Stimulated activated memory B cell treated with anti-CD40 and anti-IgM and Interleukin-4, amounts not matched to agents 10 μg/mL and 1 μg/mL and 100 μg/mL, for 72 hours (primary cell): Measurements from ENCODE around the gene E2F6.
A peak's percentile ranks its signal among the peaks of the same experiment; 100 is the strongest.

ENCODE experiments used
- ATAC-seq: fragments of 150-1000 bp; cut with Tn5 transposase; 2 replicates; pipeline ENCODE4 v1.10.0; 2021
- H3K27ac Mint-ChIP-seq: one replicate; pipeline ENCODE4 v1.8.0; 2022; ENCODE audit warnings: mild to moderate bottlenecking, mixed read lengths
- H3K27me3 Mint-ChIP-seq: one replicate; pipeline ENCODE4 v1.8.0; 2022; ENCODE audit warnings: mixed read lengths
- H3K36me3 Mint-ChIP-seq: one replicate; pipeline ENCODE4 v1.8.0; 2022; ENCODE audit warnings: mixed read lengths
- H3K4me1 Mint-ChIP-seq: one replicate; pipeline ENCODE4 v1.8.0; 2022; ENCODE audit warnings: mixed read lengths
- H3K4me3 Mint-ChIP-seq: one replicate; pipeline ENCODE4 v1.8.0; 2022; ENCODE audit warnings: mild to moderate bottlenecking, moderate library complexity, mixed read lengths
- H3K9me3 Mint-ChIP-seq: one replicate; pipeline ENCODE4 v1.8.0; 2022; ENCODE audit warnings: mixed read lengths

The E2F6 gene

DNA sequence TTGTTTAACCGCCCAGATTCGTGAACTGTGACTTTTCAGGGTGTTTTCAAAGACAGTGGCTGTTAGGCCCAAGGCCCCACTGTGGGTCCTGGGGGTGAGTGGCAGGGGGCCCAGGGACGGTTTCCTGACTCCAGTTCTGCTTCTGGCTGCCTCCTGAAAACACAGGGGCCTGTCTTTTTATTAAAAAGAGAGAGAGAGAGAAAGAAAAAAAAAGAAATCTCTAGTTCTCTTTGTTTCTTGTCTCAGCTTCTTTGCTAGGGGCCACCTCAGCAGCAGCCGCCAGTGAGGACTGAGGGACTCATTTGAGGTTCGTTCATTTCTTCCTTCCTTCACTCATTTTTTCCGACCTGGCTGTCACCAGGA lies 15.4 kb upstream of the E2F6 start:
- no peak overlapping the region for H3K27ac Mint-ChIP-seq
- peaks cover 74% of the 10 kb centered on the region for H3K27me3 Mint-ChIP-seq
- peaks cover 10% of the 10 kb centered on the region for H3K4me1 Mint-ChIP-seq
- no peaks in the 10 kb centered on the region for H3K36me3 Mint-ChIP-seq
- ATAC-seq, result no peak
- H3K4me3 Mint-ChIP-seq, result no peak overlapping the region
- H3K9me3 Mint-ChIP-seq, result no peaks in the 10 kb centered on the region

GRCh38 chr2:11480859-11481258 lies 14.9 kb upstream of the E2F6 start:
- H3K4me3 Mint-ChIP-seq, result no peak overlapping the region
- H3K36me3 Mint-ChIP-seq, result no peaks in the 10 kb centered on the region
- no peak overlapping the region for H3K27ac Mint-ChIP-seq
- no peaks in the 10 kb centered on the region for H3K9me3 Mint-ChIP-seq
- ATAC-seq, result no peak
- H3K4me1 Mint-ChIP-seq, result peaks cover 10% of the 10 kb centered on the region
- peaks cover 68% of the 10 kb centered on the region for H3K27me3 Mint-ChIP-seq

DNA sequence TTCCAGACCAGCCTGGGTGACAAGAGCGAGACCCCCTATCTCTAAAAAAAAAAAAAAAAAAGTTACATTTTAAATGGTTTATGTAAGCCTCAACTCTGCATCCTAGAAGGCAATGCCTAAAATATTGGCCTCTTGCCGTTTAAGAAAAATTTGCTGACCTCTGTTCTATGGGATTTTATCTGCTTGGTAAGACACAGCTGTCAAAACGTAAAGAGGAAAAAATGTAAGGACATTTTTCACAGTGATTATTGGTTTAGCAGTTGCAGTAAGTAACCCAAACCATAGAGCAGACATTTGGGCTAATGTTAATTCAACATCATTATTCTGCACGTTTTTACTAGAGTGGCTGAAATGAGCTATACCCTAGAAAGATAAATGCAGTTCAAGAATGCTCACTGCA lies 14.4 kb upstream of the E2F6 start:
- Mint-ChIP-seq H3K27me3 (peaks cover 64% of the 10 kb centered on the region), H3K27ac (no peak overlapping the region), H3K9me3 (no peaks in the 10 kb centered on the region), H3K4me3 (no peak overlapping the region), H3K36me3 (no peaks in the 10 kb centered on the region), H3K4me1 (peaks cover 10% of the 10 kb centered on the region)
- no peak for ATAC-seq

DNA sequence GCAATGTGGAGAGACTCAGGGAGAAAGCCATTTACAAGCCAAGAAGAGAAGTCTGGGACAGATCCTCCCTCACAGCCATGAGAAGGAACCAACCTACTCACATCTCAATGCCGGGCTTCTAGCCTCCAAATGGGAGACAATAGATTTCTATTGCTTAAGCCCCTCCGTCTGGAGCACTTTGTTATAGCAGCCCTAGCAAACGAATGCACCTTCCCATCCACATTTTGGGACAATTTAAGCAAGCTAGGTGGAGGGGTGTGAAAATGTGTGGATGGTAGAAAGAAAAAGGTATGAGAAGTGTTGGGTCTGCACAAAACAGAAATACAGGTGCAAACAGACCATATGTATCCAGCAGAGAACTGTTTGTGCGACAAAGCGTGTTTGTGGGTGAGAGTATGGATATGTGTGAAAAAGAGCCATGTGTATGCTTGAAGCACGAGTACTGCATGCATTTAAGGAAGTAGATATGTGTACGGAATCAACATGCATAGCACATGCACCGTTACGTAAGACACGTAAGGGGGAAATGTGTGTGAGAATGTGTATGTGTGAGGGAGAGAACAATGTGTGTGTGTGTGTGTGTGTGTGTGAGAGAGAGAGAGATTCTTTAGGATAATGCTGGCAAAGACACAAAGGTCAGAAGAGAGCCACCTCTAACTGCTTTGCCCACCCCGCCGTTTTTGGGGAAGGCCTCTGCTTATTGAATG lies 13.1 kb upstream of the E2F6 start:
- Mint-ChIP-seq H3K9me3 (no peaks in the 10 kb centered on the region), H3K36me3 (no peaks in the 10 kb centered on the region), H3K27me3 (peaks cover 50% of the 10 kb centered on the region), H3K4me3 (no peak overlapping the region), H3K27ac (no peak overlapping the region), H3K4me1 (peaks cover 10% of the 10 kb centered on the region)
- no peak for ATAC-seq

DNA sequence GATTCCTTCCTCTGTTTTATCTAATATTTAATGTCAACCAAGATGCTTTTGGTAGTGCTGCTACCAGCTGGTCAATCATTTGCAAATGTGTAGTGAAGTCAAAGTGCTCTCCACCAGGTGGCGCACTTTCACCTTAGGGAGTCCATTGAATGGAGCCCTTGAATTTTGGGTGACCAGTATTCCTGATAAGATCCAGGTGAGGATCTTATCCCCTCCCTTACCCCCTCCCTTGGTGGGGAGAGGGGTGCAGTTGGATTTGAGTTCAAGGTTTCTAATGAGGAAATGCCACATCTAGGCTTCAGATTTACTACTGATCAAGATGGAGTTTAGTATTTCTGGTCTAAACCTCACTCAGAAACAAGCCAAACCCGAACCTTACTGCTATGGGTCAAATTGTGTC lies 12.0 kb upstream of the E2F6 start:
- H3K27me3 Mint-ChIP-seq, result peaks cover 40% of the 10 kb centered on the region
- H3K36me3 Mint-ChIP-seq, result no peaks in the 10 kb centered on the region
- no peak for ATAC-seq
- no peak overlapping the region for H3K4me3 Mint-ChIP-seq
- H3K27ac Mint-ChIP-seq, result no peak overlapping the region
- H3K9me3 Mint-ChIP-seq, result no peaks in the 10 kb centered on the region
- peaks cover 2% of the 10 kb centered on the region for H3K4me1 Mint-ChIP-seq

DNA sequence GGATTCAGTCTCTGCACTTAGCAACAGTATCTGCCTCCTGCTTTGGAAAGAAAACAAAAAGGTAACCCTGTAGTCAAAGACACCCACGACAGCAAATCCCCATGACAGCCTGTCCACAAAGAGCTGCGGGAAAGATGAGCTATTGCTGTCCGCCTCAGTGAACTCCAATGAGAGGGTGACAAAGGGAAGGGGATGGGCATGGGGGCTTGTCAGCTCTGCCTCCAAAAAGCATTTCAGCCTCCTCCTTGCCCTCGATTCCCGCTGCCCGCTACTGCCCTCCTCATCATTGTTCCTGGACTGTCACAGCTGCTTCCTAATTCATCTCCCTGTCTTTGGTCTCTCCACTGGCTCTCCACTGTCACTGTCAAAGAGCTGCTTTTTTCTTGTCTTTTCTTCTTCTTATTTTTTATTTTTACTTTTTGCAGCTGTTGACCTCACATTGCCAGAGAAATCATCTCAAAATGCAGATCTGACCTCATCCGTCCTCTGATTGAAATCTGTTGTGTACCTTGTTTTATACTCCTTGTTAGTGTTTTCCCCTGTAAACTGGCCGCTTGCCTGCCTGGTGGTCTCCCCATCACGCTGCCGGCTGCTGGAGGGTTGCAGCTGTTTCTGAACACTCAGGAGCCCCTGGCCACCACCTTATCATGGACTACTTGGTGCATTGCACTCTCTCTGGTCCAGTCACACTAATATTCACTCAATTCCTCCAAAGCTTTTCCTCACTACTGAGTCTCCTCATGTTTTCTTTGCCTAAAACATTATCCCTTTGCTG lies 7.9 kb upstream of the E2F6 start:
- Mint-ChIP-seq H3K9me3 (no peaks in the 10 kb centered on the region), H3K4me1 (no peaks in the 10 kb centered on the region), H3K36me3 (peaks cover 10% of the 10 kb centered on the region), H3K27me3 (peaks cover 6% of the 10 kb centered on the region), H3K4me3 (no peak overlapping the region), H3K27ac (no peak overlapping the region)
- no peak for ATAC-seq

- no peaks in the 10 kb centered on the region for H3K9me3 Mint-ChIP-seq
- no peaks in the 10 kb centered on the region for H3K27me3 Mint-ChIP-seq
- peaks cover 10% of the 10 kb centered on the region for H3K36me3 Mint-ChIP-seq
- no peak overlapping the region for H3K4me3 Mint-ChIP-seq
- H3K4me1 Mint-ChIP-seq, result peaks cover 31% of the 10 kb centered on the region
- ATAC-seq, result no peak
- no peak overlapping the region for H3K27ac Mint-ChIP-seq
Measured at GRCh38 chr2:11467749-11468148, 1.8 kb upstream of the E2F6 start.

DNA sequence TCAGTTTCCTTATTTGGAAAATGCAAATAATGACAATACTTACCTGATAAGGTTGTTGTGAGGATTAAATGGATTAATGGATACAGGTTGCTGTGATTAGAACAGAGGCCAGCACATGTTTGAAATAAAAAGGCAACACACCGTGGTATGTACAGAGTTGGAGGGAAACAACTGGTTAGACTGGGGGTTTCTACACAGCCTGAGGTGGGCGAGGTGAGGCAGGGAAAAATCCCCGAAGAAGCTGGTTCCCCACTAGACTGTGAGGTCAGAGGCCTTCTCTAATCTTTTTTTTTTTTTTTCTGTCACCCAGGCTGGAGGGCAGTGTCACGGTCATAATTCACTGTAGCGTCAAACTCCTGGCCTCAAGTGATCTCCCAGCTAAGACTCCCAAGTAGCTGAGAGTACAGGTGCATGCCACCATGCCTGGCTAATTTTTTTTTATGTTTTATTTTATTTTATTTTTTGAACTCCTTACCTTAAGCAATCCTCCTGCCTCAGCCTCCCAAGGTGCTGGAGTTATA lies 1.2 kb upstream of the E2F6 start:
- H3K4me3 Mint-ChIP-seq, result peak overlapping the region; percentile 98
- H3K9me3 Mint-ChIP-seq, result no peaks in the 10 kb centered on the region
- ATAC-seq, result no peak
- H3K27me3 Mint-ChIP-seq, result no peaks in the 10 kb centered on the region
- peak overlapping the region; percentile 91 for H3K27ac Mint-ChIP-seq
- peaks cover 35% of the 10 kb centered on the region for H3K4me1 Mint-ChIP-seq
- peaks cover 10% of the 10 kb centered on the region for H3K36me3 Mint-ChIP-seq

DNA sequence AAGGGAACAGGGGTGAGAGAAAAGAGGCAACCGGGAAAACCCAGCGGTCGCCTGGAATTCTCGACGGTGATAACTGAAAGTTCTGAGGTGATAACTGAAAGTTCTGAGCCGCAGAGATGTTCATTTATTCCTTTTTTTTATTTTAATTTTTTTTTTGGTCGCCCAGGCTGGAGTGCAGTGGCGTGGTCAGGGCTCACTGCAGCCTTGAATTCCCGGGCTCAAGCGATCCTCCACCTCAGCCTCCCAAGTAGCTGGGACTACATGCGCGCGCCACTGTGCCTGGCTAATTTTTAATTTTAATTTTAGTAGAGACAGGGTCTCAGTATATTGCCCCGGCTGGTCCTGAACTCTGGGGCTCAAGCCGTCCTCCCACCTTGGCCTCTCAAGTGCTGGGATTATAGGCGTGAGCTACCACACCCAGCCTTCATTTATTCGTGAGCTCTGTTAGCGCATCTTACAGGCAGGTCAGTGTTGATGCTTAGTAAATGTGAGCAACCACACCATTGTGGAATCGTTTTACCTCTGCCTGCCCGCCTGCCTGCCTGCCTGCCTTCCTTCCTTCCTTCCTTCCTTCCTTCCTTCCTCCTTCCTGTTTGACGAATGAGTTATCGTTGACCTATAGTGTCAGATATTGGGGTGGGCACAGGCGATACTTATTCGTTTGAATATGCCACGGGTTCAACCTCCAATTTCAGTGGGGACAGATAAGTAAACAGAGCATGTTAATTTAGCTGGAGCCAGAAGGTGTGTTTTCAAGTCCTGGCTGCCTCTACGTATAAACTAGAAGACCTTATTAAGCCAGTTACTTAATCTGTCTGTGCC lies 557 bp upstream of the E2F6 start:
- H3K27me3 Mint-ChIP-seq, result no peaks in the 10 kb centered on the region
- H3K9me3 Mint-ChIP-seq, result no peaks in the 10 kb centered on the region
- peak overlapping the region; percentile 98 for H3K4me3 Mint-ChIP-seq
- peaks cover 35% of the 10 kb centered on the region for H3K4me1 Mint-ChIP-seq
- ATAC-seq, result peak; percentile 39
- H3K36me3 Mint-ChIP-seq, result peaks cover 3% of the 10 kb centered on the region
- H3K27ac Mint-ChIP-seq, result peak overlapping the region; percentile 91

DNA sequence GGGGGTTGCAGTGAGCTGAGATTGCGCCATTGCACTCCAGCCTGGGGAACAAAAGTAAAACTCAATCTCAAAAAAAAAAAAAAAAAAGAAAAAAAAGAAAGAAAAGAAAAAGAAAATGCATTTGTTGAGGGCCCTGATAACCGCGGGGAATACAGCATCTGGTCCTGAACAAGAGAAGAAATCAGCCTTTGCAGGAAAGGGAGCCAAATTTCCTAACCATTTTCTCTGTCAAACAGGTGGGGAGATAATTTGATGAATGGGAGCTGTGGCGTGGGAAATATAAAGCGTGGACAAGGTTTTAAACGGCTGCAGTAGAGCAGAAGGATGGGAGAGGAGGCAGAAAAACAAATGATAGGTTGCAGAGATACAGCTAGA lies 864 bp downstream of the E2F6 start:
- Mint-ChIP-seq H3K27ac (peak overlapping the region; percentile 91), H3K4me3 (peak overlapping the region; percentile 98), H3K36me3 (no peaks in the 10 kb centered on the region), H3K9me3 (no peaks in the 10 kb centered on the region), H3K27me3 (no peaks in the 10 kb centered on the region), H3K4me1 (peaks cover 40% of the 10 kb centered on the region)
- ATAC-seq, result no peak

- Mint-ChIP-seq H3K36me3 (peaks cover 12% of the 10 kb centered on the region), H3K4me1 (peaks cover 34% of the 10 kb centered on the region), H3K27me3 (no peaks in the 10 kb centered on the region), H3K4me3 (no peak overlapping the region), H3K27ac (no peak overlapping the region), H3K9me3 (no peaks in the 10 kb centered on the region)
- no peak for ATAC-seq
Measured at GRCh38 chr2:11459816-11460215, 6.1 kb downstream of the E2F6 start.

GRCh38 chr2:11458753-11459152 lies 7.2 kb downstream of the E2F6 start:
- H3K4me1 Mint-ChIP-seq, result peaks cover 24% of the 10 kb centered on the region
- peaks cover 21% of the 10 kb centered on the region for H3K36me3 Mint-ChIP-seq
- H3K27me3 Mint-ChIP-seq, result no peaks in the 10 kb centered on the region
- no peak for ATAC-seq
- H3K27ac Mint-ChIP-seq, result no peak overlapping the region
- H3K9me3 Mint-ChIP-seq, result no peaks in the 10 kb centered on the region
- no peak overlapping the region for H3K4me3 Mint-ChIP-seq

DNA sequence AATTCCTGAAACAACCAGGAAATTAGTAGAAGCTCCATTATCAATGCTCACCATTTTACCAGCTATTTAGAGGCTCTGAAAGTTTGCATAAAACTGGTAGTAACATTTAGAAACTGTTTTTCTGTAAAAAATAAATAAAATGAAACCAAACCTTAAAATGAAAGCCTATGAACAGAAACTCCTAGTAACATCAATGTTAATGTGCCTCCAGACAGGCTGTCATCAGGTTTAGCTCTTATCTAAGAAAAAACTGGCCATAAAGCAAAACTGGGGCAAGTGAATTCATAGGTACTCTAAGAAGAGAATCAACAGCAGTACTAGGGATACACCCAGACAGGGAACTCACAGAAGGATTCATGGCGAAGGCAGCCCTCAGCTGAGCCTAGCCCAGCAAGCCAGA lies 8.0 kb downstream of the E2F6 start:
- Mint-ChIP-seq H3K27ac (no peak overlapping the region), H3K4me1 (peaks cover 19% of the 10 kb centered on the region)
- ATAC-seq, result no peak

GRCh38 chr2:11456251-11456650 lies 9.7 kb downstream of the E2F6 start:
- Mint-ChIP-seq H3K4me3 (no peak overlapping the region), H3K27me3 (no peaks in the 10 kb centered on the region), H3K9me3 (no peaks in the 10 kb centered on the region), H3K4me1 (peaks cover 12% of the 10 kb centered on the region), H3K27ac (no peak overlapping the region), H3K36me3 (peaks cover 33% of the 10 kb centered on the region)
- ATAC-seq, result no peak

More for the DNA sequence above, 8.0 kb downstream of the E2F6 start:
- H3K27me3 Mint-ChIP-seq, result no peaks in the 10 kb centered on the region
- no peaks in the 10 kb centered on the region for H3K9me3 Mint-ChIP-seq
- no peak overlapping the region for H3K4me3 Mint-ChIP-seq
- H3K36me3 Mint-ChIP-seq, result peaks cover 29% of the 10 kb centered on the region

- H3K9me3 Mint-ChIP-seq, result no peaks in the 10 kb centered on the region
- H3K27ac Mint-ChIP-seq, result no peak overlapping the region
- no peaks in the 10 kb centered on the region for H3K27me3 Mint-ChIP-seq
- H3K4me1 Mint-ChIP-seq, result peaks cover 6% of the 10 kb centered on the region
- no peak overlapping the region for H3K4me3 Mint-ChIP-seq
- no peak for ATAC-seq
- peaks cover 39% of the 10 kb centered on the region for H3K36me3 Mint-ChIP-seq
Measured at GRCh38 chr2:11454824-11455223, 11.1 kb downstream of the E2F6 start.
